Fibroblast of gingiva (primary cell): ENCODE data around the gene OR1F1.
A peak's percentile ranks its signal among the peaks of the same experiment; 100 is the strongest.
"Not testable (repeated sequence)": the region's sequence is repeated elsewhere in the genome, so short reads cannot be mapped to it uniquely, and the experiment has no call there.

Experiments
- DNase-seq: peaks from one replicate; pipeline ENCODE4 v3.0.0-alpha.2; 2011; ENCODE audit warnings: low read depth

OR1F1 gene

GRCh38 chr16:3173892-3174617 lies 13.9 kb upstream of the OR1F1 start:
- DNase-seq: no peak

DNA sequence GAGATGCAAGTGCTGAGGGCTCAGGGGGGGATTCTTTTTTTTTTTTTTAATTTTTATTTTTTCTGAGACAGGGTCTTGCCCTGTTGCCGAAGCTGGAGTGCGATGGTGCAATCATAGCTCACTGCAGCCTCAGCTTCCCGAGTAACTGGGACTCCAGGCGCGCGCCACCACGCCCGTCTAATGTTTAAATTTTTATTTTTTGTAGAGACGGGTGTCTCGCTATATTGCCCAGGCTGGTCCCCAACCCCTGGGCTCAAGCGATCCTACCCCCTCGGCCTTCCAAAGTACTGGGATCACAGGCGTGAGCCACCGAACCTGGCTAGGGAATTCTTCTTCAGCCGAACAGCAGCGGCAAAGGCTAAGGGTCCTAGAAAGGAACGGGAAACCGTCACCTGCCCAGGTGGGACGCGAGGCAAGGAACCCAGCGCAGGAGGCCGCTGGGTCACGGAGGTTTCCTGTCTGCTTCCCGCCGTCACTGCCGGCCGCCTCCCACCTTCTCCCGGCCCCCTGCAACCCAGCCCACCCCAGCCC lies 13.3 kb upstream of the OR1F1 start:
- no peak for DNase-seq

- DNase-seq: no peak
Measured at GRCh38 chr16:3175157-3176093, 12.6 kb upstream of the OR1F1 start.

GRCh38 chr16:3179651-3180050 lies 8.4 kb upstream of the OR1F1 start:
- DNase-seq: no peak

DNA sequence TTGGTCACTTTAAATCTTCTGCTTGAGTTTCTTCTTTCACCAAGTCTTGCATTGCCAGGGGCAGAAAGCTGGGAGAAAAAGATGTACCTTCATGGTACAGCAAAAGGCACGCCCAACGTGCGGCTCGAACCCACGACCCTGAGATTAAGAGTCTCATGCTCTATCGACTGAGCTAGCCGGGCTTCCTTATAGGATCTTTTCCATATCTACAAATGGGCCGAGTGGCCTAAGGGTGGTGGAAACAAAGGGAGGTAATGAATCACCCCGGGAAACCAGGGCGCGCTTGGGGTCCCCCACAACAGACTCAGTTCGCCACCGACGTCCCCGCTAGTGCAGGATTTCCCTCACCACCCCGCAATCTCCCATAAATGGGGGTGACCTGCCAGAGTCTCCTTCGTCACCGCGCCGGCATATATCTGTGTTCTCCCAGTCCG lies 7.5 kb upstream of the OR1F1 start:
- no peak for DNase-seq

DNA sequence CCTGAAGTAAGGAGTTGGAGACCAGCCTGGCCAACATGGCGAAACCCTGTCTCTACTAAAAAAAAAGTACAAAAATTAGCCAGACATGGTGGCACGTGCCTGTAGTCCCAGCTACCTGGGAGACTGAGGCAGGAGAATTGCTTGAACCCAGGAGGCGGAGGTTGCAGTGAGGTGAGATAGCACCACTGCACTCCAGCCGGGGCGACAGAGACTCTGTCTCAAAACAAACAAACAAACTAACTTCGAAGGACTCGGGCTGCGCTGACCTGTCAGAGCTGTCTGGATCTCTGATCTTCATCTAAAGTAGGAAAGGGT lies 5.8 kb upstream of the OR1F1 start:
- DNase-seq: not testable (repeated sequence)

DNA sequence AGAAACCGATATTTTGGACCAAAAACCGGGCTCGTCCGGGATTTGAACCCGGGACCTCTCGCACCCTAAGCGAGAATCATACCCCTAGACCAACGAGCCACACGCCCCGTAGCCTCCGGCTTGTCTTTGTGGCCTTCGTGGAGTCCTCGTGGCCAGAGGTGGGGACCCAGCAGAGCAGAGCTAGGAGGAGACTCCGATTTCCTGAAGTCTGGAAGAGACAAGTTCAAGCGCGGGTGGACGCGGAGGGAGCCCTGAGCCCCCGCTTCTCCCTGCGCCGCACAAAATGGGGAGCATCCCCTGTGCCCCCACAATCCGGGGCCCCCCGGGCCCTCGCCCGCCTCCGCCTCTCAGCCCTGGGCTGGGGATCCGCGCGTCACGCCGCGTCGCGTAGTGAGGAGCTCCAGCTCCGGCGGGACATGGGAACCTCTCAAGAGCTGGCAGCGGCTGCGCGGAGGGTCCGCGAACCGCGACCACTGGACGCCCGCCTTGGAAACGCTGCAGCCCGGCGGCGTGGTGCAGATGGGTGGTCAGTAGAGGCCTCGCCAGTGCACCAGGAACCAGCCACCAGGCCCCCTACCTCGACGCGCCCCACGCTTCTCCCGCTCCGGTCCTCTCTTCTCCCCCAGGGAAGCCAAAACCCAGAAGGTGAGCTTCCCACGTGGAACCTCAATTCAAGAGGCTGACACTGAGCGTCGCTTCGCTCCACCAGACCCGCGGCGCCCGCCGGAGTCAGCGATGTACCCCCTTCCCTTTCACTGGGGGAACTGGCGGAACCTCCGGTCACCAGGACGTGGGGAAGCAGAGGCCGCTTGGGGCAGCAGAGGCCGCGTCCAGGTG lies 5.2 kb upstream of the OR1F1 start:
- DNase-seq: peak; percentile 49

DNA sequence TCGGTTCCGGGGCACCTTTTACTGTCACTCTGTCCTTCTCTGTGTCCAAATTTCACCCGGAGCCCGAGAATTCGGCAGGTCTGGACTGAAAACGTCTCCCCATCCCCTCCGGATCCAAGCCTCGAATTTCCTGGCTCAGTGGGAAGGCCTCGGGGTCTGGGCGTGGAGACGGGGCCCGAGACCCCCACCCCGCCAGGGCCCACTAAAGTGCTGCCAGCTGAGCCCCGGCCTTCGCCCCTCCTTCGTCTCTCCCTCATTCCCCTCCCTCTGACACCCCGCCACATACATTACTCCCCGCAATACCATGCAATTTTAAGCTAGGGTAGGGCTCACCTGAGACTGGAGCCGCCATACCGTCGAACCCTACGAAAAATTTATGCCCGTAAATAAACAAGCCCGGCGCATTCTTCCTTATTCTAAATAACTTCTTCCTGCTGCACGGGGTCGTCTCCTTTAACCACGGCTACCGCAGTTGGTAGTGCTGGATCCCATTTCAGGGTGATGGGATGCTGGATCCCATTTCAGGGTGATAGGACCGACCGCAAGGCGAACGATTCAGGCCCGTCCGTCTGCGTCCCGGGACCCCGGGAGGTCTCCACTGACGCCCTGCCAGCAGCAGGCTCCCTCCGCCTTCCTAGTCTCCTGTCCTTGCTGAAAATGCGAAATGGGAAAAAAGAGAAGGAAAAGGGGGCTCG lies 4.4 kb upstream of the OR1F1 start:
- DNase-seq: no peak

- no peak for DNase-seq
Measured at GRCh38 chr16:3186946-3187690, 886 bp upstream of the OR1F1 start.

DNA sequence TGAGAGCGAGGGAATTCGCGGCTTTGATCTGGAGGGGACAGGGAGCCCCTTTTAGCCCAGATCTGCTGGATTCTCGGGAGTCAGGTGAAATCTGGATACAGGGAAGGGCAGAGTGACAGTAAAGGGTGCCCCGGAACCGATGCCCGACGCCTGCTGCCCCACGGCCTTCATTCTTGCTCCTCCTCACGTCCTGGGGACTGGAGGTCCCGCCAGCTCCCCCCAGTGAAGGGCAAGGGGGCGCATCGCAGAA lies 596 bp downstream of the OR1F1 start:
- no peak for DNase-seq

- peak; percentile 62 for DNase-seq
Measured at GRCh38 chr16:3188925-3189825, 1.2 kb downstream of the OR1F1 start.

- DNase-seq: no peak
Measured at GRCh38 chr16:3189869-3190268, 1.9 kb downstream of the OR1F1 start.

DNA sequence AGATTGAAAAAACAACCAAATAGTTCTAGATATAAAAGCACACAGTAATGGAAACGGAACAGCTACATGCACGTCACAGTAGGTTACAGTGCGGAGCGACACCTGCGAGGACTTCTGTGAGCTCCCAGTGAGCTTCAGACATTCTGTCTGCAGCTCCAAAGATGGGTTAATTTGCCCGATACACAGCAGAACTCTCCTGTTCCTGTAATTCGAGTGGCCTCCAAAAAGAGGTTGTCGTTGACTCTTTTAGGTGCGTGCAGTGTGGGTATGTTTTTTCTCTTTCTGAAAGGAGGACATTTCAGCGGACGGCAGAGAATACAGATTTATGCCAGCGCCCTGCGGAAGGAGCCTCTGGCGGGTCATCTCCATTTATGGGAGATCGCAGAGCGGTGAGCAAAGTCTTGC lies 2.9 kb downstream of the OR1F1 start:
- no peak for DNase-seq

DNA sequence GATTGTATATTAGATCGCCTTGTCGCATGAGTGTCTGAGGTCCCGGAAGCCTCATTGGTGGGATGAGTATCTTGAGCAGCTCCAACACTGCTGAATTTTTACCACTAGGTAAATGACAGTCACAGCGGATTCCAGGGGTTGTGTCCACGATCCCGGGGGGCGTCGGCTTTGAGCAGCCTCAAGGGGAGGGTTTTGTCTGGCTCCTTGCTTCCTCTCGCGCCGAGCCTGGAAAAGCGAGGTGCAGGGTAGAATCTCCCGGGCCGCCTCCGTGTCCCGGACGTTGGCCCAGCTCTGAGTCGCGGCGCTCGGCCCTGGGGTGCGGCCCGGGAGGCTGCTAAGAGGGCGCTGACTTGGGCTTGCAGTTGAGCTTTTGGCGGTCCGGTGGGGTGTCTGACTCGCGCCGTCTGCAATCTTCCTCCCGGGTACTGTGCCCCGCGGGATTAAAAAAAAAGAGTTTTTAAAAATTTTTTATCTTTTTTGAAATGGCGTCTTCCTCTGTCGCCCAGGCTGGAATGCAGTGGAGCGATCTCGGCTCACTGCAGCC lies 4.5 kb downstream of the OR1F1 start:
- no peak for DNase-seq

GRCh38 chr16:3193221-3194212 lies 5.5 kb downstream of the OR1F1 start:
- no peak for DNase-seq

DNA sequence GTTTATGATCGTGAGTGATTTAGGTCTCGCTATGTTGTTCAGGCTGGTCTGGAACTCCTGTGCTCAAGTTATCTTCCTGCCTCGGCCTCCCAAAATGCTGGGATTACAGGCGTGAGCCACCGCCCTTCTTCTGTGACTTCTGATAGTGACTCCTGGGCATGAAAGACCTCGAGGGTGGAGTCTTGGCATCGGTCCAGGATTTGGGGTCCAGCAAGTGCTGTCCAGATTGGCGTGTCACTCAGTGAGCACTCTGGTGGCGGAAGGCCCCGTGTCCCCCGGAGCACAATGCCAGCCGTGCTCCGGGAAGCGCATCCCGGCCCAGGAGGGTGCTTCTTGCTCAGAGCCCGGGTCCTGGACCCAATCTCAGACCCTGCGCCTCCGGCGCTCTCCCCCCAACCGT lies 6.8 kb downstream of the OR1F1 start:
- no peak for DNase-seq

- no peak for DNase-seq
Measured at GRCh38 chr16:3195975-3196374, 8.0 kb downstream of the OR1F1 start.

DNA sequence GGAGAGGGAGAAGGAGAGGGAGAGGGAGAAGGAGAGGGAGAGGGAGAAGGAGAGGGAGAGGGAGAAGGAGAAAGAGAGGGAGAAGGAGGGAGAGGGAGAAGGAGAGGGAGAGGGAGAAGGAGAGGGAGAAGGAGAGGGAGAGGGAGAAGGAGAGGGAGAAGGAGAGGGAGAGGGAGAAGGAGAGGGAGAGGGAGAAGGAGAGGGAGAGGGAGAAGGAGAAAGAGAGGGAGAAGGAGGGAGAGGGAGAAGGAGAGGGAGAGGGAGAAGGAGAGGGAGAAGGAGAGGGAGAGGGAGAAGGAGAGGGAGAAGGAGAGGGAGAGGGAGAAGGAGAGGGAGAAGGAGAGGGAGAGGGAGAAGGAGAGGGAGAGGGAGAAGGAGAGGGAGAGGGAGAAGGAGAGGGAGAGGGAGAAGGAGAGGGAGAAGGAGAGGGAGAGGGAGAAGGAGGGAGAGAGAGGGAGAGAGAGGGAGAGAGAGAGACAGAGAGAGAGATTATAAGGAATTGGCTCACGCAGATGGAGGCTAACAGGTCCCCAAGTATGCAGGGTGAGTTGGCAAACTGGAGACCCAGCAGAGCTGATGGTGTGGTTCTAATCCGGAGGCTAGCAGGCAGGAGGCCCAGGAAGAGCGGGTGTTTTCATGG lies 9.8 kb downstream of the OR1F1 start:
- DNase-seq: not testable (repeated sequence)
